Skeletal muscle tissue (tissue), 4 donors: ENCODE measurements around the gene KIF3A. TPM values are rescaled to one million over a fixed set of nuclear protein-coding genes. Genes with fewer than 3 reads are reported as not detected.

Experiments used
- H3K27ac ChIP-seq: one replicate; pipeline ENCODE4 v1.7.0; 2013; ENCODE audit warnings: mild to moderate bottlenecking, low read depth, low read length, inconsistent platforms
- H3K27me3 ChIP-seq, 3 donors: one replicate each; pipeline ENCODE4 v1.7.0; 2013; ENCODE audit warnings: low read length in 3 of 3; ENCODE audit not compliant: control insufficient read depth in 3 of 3, insufficient read depth in 3 of 3
- H3K36me3 ChIP-seq, 3 donors: one replicate each; pipeline ENCODE4 v1.7.0; 2013; ENCODE audit warnings: low read length in 3 of 3; ENCODE audit not compliant: control insufficient read depth in 3 of 3, insufficient read depth in 3 of 3
- H3K4me1 ChIP-seq, 3 donors: one replicate each; pipeline ENCODE4 v1.7.0; 2013; ENCODE audit warnings: low read length in 3 of 3, mild to moderate bottlenecking in 3 of 3; ENCODE audit not compliant: control insufficient read depth in 3 of 3, insufficient read depth in 3 of 3
- H3K4me3 ChIP-seq, 3 donors: one replicate each; pipeline ENCODE4 v1.7.0; 2013; ENCODE audit warnings: low read length in 3 of 3
- H3K9ac ChIP-seq, 3 donors: one replicate each; pipeline ENCODE4 v1.7.0; 2013; ENCODE audit warnings: low read length in 3 of 3, mild to moderate bottlenecking in 3 of 3, moderate library complexity in 2 of 3, low read depth in 1 of 3
- H3K9me3 ChIP-seq, 3 donors: one replicate each; pipeline ENCODE4 v1.7.0; 2013; ENCODE audit warnings: low read length in 3 of 3; ENCODE audit not compliant: control insufficient read depth in 3 of 3
- total RNA-seq: library from RNA; depleted of rRNA; stranded (reverse); fragments of >200 nt; gene quantifications from one replicate; pipeline ENCODE4 v1.2.3, GENCODE V29; 2014
- donor health status: Osteomylitis.

The KIF3A gene
- total RNA-seq, 1 donor from 2014 or later: 6.3 TPM

- no peak overlapping the region for H3K9ac ChIP-seq
- H3K4me1 ChIP-seq: no peaks in the 10 kb centered on the region
- H3K27me3 ChIP-seq: peaks cover 0 to 18% (median 8%) of the 10 kb centered on the region in 3 donors
- H3K4me3 ChIP-seq: no peak overlapping the region
- H3K36me3 ChIP-seq: no peaks in the 10 kb centered on the region
- no peak overlapping the region for H3K27ac ChIP-seq
- no peaks in the 10 kb centered on the region for H3K9me3 ChIP-seq
Measured at GRCh38 chr5:132664696-132665209, 72.6 kb downstream of the KIF3A start.

- Histone ChIP-seq H3K4me3 (no peak overlapping the region), H3K27me3 (peaks cover 0 to 15% (median 8%) of the 10 kb centered on the region in 3 donors), H3K36me3 (no peaks in the 10 kb centered on the region), H3K9ac (no peak overlapping the region), H3K4me1 (no peaks in the 10 kb centered on the region), H3K27ac (no peak overlapping the region), H3K9me3 (no peaks in the 10 kb centered on the region)
Measured at GRCh38 chr5:132663771-132664695, 73.3 kb downstream of the KIF3A start.

DNA sequence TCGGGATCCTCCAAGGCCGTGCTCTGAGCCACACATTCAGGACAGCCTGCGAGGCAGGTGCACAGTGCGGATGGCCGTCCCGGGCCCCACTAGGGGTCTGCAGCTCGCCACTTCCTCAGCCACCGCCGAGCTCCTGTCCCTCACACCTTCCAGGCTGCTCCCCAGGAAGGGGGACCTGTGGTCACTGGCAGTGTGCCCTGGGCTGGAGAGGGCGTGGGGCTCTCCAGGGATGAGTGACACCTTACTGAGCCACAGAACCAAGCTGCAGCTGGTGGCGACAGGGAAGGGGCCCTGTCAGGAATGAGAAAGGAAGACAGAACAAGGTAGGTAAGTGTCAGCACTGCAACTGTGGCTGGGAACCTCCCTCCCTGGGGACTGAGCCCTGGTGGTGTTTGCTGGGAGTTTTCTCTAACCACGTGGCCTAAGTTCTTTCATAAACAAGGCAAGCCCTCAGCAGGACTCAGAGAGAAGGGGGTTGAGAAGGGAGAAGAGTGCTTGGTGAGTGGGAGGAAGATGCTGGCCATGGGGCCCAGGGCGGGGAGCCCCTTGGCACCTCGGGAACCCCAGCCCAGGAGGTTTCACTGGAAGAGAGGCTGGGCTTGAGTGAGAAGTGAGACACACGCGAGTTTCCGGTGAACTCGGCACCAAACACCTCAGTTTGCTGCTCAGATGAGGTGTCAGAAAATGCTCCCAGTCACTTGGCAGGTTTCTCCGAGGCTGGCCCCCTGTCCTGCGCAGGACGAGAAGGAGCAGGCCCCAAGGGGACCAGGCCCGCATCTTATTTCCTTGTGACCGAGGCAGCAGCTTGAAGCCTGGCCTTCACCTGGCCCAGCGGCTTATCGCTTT lies 74.2 kb downstream of the KIF3A start:
- H3K4me3 ChIP-seq: no peak overlapping the region
- peaks cover 3 to 12% (median 10%) of the 10 kb centered on the region in 3 donors for H3K27me3 ChIP-seq
- no peaks in the 10 kb centered on the region for H3K36me3 ChIP-seq
- no peaks in the 10 kb centered on the region for H3K4me1 ChIP-seq
- no peak overlapping the region for H3K9ac ChIP-seq
- no peak overlapping the region for H3K27ac ChIP-seq
- no peaks in the 10 kb centered on the region for H3K9me3 ChIP-seq

GRCh38 chr5:132662004-132662401 lies 75.3 kb downstream of the KIF3A start:
- H3K36me3 ChIP-seq: no peaks in the 10 kb centered on the region
- no peak overlapping the region for H3K9ac ChIP-seq
- no peaks in the 10 kb centered on the region for H3K9me3 ChIP-seq

GRCh38 chr5:132661231-132662003 lies 75.9 kb downstream of the KIF3A start:
- peaks cover 6 to 19% (median 19%) of the 10 kb centered on the region in 3 donors for H3K27me3 ChIP-seq
- no peak overlapping the region for H3K9ac ChIP-seq
- H3K9me3 ChIP-seq: no peaks in the 10 kb centered on the region
- H3K36me3 ChIP-seq: no peaks in the 10 kb centered on the region
- no peak overlapping the region for H3K4me3 ChIP-seq
- peaks cover 0 to 4% (median 3%) of the 10 kb centered on the region in 3 donors for H3K4me1 ChIP-seq
- H3K27ac ChIP-seq: no peak overlapping the region

More at GRCh38 chr5:132662004-132662401, 75.3 kb downstream of the KIF3A start:
- no peaks in the 10 kb centered on the region for H3K4me1 ChIP-seq
- H3K27me3 ChIP-seq: peaks cover 4 to 15% (median 14%) of the 10 kb centered on the region in 3 donors
- H3K27ac ChIP-seq: no peak overlapping the region
- no peak overlapping the region for H3K4me3 ChIP-seq

DNA sequence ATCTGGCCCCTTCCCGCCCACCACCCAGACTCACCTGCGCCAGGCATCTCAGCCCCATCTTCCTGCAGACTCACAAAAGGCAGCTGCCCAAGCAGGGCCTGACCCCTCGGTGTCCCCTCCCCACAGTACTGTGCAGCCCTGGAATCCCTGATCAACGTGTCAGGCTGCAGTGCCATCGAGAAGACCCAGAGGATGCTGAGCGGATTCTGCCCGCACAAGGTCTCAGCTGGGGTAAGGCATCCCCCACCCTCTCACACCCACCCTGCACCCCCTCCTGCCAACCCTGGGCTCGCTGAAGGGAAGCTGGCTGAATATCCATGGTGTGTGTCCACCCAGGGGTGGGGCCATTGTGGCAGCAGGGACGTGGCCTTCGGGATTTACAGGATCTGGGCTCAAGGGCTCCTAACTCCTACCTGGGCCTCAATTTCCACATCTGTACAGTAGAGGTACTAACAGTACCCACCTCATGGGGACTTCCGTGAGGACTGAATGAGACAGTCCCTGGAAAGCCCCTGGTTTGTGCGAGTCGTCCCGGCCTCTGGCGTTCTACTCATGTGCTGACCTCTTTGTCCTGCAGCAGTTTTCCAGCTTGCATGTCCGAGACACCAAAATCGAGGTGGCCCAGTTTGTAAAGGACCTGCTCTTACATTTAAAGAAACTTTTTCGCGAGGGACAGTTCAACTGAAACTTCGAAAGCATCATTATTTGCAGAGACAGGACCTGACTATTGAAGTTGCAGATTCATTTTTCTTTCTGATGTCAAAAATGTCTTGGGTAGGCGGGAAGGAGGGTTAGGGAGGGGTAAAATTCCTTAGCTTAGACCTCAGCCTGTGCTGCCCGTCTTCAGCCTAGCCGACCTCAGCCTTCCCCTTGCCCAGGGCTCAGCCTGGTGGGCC lies 77.5 kb downstream of the KIF3A start:
- H3K4me3 ChIP-seq: no peak overlapping the region

DNA sequence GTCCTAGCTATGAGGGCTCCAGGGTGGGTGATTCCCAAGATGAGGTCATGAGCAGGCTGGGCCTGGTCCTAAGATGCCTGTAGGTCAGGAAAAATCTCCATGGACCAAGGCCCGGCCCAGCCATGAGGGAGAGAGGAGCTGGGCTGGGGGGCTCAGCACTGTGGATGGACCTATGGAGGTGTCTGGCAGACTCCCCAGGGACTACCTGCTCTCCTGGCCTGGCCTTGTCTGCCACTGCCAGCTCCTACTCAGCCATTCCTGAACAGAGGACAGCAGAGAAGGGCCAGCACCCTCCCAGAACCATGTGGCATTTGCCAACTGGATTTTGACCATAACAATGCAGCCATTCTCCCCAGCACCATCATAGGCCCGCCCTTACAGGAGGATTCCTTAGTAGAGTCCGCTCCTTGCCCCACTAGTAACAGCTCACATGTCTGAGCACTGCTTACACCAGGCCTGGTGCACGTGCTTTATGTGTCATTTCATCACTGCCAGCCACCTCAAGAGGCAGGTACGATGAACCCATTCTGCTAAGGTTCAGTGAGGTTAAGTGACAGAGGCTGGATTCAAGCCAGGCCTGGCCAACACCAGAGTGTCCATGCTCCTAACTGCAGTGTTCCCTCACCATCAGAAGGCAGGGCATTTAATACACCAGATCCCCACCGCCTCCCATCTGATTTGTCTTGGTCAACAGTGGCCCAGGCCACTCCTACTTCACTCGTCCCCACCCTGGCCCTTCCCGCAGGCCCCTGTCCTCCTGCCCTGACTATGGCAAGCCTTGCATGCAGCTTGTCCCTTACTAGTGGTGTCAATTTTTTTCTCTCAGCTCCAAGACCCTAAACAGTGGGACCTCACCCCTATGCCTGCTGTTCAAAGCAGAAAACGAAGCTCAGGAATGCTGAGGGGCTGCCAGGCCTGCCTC lies 78.7 kb downstream of the KIF3A start:
- no peaks in the 10 kb centered on the region for H3K9me3 ChIP-seq
- H3K36me3 ChIP-seq: no peaks in the 10 kb centered on the region
- H3K27me3 ChIP-seq: peaks cover 16 to 36% (median 36%) of the 10 kb centered on the region in 3 donors
- H3K4me1 ChIP-seq: peaks cover 0 to 11% (median 10%) of the 10 kb centered on the region in 3 donors
- no peak overlapping the region for H3K4me3 ChIP-seq
- H3K9ac ChIP-seq: no peak overlapping the region
- H3K27ac ChIP-seq: no peak overlapping the region

More for the DNA sequence above, 77.5 kb downstream of the KIF3A start:
- H3K36me3 ChIP-seq: no peaks in the 10 kb centered on the region
- no peak overlapping the region for H3K9ac ChIP-seq
- H3K4me1 ChIP-seq: peaks cover 0 to 11% (median 10%) of the 10 kb centered on the region in 3 donors
- H3K27me3 ChIP-seq: peaks cover 16 to 31% (median 31%) of the 10 kb centered on the region in 3 donors
- no peaks in the 10 kb centered on the region for H3K9me3 ChIP-seq
- no peak overlapping the region for H3K27ac ChIP-seq

DNA sequence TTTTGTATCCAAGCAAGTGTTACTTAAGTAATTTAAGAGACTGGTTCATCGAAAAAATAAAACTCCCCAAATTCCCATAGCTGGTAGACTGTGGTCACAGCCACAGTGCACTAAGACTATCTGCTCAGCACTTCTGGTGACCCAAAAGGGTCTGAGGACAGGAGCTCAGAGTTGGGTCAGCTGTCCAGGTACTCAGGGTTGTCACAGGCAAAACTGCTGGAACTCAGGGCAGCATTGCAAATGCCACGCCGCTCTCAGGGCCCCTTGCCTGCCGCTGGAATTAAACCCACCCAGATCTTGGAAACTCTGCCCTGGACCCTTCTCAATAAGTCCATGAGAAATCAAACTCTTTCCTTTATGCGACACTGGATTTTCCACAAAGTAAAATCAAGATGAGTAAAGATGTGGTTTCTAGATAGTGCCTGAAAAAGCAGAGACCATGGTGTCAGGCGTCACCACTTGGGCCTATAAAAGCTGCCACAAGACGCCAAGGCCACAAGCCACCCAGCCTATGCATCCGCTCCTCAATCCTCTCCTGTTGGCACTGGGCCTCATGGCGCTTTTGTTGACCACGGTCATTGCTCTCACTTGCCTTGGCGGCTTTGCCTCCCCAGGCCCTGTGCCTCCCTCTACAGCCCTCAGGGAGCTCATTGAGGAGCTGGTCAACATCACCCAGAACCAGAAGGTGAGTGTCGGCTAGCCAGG lies 79.5 kb downstream of the KIF3A start, which contains the start of gene IL13:
Gene IL13 (plus strand): TSS at position 498 of the 705 bp plus-strand sequence. CDS start 14 bp downstream, at position 512.
- H3K9ac ChIP-seq: no peak within 1 kb of the TSS
- H3K27ac ChIP-seq: no peak within 1 kb of the TSS
- H3K27me3 ChIP-seq: peaks cover 19 to 40% (median 38%) of the 10 kb centered on the region in 3 donors
- peaks cover 0 to 11% (median 10%) of the 10 kb centered on the region in 3 donors for H3K4me1 ChIP-seq
- H3K4me3 ChIP-seq: no peak within 1 kb of the TSS
- no peaks in the 10 kb centered on the region for H3K36me3 ChIP-seq
- no peaks in the 10 kb centered on the region for H3K9me3 ChIP-seq
